ENCODE data around the gene RLN2.
"Not testable (repeated sequence)": the region's sequence is repeated elsewhere in the genome, so short reads cannot be mapped to it uniquely, and the experiment has no call there.

RLN2 gene

DNA sequence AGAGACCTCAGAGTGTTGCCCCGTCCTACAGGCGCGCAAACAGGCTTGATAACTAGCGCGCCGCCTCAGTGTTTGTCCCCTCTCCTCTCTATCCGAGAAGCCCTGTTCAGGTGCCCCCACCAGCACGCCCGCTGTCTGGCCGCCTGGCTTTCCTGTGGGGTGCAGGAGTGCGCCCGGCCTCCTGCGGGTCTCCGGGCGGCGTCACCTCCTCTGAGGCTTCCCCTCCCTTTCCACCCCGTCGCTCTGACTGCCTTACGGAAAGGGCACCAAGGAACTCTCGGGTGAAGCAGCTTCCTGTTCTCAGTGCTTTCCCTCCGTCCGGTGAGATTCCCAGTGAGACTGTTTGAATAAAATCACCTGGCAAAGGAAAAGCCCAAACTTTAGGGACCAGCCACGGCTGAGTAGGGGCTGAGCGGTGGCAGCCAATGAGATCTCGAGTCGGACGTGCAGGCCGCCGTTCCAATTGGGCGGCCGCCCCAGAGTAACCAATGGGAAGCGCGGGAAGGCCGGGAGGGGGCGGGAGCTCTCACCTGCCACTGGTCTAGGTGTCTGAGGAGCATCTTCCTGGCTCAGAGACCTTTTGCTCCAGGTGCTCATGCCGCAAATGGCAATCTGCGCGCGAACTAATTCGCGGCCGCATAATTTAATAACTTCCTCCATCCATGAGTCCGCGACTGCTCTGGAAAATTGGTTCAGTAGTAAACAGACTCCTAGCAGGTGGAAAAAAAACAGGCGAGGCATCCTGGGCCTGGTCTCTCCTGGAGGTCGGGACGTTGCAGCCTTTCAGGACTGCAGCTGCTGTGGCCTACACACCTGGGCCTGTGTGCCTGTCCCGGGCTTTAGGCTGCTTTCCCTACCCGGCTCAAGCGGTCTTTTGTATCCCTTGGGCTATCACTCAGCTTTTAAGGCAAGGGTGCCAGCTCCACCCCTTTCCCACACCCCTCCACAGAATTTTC is at the start of gene RLN2:
TSS of gene RLN2 (minus strand) at position 877 of the 956 bp plus-strand sequence. CDS start at position 741, 136 bp downstream.
- peak; percentile 14 for DNase-seq

DNA sequence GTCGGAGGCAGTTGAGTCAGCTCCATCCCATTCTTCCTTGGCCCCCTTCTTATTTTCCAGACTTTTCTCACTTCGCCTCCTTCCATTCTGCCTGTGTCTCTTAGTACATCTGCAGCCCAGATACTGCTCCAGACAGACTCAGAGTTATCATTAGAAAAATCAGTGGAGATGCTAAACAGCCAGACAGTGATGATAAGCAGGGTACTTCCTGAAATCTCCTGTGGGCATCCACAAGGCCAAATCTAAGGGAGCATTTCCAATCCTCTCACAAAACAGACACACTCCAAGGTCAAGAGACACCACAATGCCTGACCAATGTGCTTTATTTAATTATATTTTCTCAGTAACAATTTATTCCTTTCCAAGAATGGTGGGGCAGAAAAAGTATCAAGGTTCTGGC is 49.7 kb upstream of the RLN2 start:
- no peak for DNase-seq

GRCh38 chr9:5352637-5353248 is 48.2 kb upstream of the RLN2 start:
- no peak for DNase-seq

DNA sequence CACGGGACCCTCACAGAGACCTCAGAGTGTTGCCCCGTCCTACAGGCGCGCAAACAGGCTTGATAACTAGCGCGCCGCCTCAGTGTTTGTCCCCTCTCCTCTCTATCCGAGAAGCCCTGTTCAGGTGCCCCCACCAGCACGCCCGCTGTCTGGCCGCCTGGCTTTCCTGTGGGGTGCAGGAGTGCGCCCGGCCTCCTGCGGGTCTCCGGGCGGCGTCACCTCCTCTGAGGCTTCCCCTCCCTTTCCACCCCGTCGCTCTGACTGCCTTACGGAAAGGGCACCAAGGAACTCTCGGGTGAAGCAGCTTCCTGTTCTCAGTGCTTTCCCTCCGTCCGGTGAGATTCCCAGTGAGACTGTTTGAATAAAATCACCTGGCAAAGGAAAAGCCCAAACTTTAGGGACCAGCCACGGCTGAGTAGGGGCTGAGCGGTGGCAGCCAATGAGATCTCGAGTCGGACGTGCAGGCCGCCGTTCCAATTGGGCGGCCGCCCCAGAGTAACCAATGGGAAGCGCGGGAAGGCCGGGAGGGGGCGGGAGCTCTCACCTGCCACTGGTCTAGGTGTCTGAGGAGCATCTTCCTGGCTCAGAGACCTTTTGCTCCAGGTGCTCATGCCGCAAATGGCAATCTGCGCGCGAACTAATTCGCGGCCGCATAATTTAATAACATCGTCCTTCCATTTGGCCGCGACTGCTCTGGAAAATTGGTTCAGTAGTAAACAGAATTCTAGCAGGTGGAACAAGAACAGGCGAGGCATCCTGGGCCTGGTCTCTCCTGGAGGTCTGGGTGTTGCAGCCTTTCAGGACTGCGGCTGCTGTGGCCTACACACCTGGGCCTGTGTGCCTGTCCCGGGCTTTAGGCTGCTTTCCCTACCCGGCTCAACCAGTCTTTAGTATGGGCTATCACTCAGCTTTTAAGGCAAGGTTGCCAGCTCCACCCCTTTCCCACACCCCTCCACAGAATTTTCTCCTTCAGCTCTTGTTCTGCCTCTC is 34.8 kb upstream of the RLN2 start, which contains the start of gene RLN1:
TSS of gene RLN1 (minus strand) at position 885 of the 990 bp plus-strand sequence. CDS start at position 755, 130 bp downstream.
- DNase-seq, result peak; percentile 16

DNA sequence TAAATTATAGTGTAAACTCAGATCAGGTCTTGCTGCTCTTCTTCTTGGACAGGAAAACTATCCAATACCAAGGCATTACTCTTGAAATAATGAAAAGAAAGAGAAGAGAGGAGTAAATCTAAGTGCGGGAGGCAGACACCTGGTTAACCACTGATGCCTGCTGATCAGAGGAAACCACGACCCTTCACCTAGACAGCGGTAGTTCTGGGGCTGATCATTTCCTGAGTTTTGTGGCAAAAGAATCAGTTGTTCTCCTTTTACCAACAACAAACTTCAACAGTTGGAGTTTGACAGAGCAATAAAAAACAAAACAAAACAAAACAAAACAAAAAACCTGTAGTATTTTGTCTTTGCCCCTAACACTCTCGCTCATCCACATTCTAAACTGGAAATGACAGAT is 32.2 kb upstream of the RLN2 start:
- DNase-seq, result peak; percentile 5

DNA sequence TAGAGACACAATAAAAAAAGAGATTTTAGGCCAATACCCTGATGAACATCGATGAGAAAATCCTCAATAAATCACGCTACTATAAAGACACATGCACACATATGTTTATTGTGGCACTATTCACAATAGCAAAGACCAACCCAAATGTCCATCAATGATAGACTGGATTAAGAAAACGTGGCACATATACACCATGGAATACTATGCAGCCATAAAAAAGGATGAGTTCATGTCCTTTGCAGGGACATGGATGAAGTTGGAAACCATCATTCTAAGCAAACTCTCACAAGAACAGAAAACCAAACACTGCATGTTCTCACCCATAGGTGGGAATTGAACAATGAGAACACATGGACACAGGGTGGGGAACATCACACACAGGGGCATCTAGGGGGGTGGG is 26.8 kb upstream of the RLN2 start:
- not testable (repeated sequence) for DNase-seq

DNA sequence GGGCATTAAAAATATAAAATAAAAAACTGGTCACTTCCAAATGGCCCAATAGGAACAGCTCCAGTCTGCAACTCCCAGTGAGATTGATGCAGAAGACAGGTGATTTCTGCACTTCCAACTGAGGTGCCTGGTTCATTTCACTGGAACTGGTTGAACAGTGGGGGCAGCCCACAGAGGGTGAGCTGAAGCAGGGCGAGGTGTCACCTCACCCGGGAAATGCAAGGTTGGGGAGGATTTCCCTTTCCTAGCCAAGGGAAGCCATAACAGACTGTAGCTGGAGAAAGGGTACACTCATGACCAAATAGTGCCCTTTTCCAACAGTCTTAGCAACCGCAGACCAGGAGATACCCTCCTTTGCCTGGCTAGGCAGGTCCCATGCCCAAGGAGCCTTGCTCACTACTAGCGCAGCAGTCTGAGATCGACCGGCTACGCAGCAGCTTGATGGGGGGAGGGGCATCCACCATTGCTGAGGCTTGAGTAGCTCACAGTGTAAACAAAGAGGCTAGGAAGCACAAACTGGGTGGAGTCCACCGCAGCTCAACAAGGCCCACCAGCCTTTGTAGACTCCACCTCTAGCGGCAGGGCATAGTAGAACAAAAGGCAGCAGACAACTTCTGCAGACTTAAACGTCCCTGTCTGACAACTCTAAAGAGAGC is 22.5 kb upstream of the RLN2 start:
- DNase-seq, result peak; percentile 8

GRCh38 chr9:5326187-5326586 is 21.7 kb upstream of the RLN2 start:
- no peak for DNase-seq

- DNase-seq, result not testable (repeated sequence)
Observed at GRCh38 chr9:5321601-5322000, 17.1 kb upstream of the RLN2 start.

DNA sequence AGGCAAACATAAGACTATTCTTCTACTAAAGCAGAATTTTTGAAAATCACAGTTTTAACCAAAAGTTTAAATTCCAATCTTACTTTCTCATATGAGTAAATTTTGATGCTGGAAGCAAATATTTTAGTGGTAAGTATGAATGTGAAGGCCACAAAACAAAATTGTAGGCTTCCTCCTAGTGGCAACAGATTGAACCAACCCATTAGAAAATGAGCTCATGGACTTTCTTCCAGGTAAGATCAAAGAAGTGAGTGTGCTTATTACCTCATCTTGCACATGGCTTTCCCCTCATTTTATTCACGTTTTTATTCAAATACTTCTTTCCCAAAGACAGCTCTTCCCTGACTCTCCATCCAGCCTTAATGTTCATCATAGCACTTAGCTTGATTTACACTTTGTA is 16.5 kb upstream of the RLN2 start:
- no peak for DNase-seq

DNA sequence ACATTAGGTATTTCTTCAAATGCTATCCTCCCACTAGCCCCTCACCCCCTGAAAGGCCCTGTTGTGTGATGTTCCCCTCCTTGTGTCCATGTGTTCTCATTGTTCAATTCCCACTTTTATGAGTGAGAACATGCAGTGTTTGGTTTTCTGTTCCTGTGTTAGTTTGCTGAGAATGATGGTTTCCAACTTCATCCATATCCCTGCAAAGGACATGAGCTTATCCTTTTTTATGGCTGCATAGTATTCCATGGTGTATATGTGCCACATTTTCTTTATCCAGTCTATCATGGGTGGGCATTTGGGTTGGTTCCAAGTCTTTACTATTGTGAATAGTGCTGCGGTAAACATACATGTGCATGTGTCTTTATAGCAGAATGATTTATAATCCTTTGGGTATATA is 11.9 kb upstream of the RLN2 start:
- not testable (repeated sequence) for DNase-seq

- no peak for DNase-seq
Observed at GRCh38 chr9:5315187-5315923, 10.8 kb upstream of the RLN2 start.

GRCh38 chr9:5310851-5311250 is 6.3 kb upstream of the RLN2 start:
- no peak for DNase-seq

DNA sequence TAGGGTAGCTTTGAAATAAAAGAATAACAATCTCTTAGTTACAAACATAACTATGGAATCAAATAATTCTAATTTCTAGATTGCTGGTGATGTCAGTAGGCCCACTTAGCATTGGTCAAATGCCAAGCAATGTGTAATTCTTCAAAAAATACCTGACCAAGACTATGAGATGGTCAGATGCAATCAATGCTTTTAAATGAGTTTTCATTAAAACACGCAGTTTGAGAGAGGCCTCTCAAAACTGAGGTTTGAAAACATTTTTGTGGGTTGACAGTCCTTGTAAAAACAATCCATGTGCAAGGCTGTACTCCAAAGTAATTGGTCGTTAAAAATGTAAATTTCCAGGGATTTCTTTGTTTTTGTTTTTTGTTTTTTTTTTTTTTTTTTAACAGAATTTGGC is 1.2 kb upstream of the RLN2 start:
- DNase-seq, result no peak

DNA sequence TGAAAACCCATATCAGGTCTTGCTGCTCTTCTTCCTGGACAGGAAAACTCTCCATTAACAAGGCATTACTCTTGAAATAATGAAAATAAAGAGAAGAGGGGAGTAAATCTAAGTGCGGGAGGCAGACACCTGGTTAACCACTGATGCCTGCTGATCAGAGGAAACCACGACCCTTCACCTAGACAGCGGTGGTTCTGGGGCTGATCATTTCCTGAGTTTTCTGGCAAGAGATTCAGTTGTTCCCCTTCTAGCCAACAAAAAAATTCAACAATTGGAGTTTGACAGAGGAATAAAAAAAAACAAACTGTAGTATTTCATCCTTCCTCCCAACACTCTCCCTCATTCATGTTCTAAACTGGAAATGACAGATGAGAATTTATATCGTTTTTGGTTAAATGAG is 3.0 kb downstream of the RLN2 start:
- no peak for DNase-seq

GRCh38 chr9:5292141-5292540 is 12.4 kb downstream of the RLN2 start:
- DNase-seq, result no peak

- no peak for DNase-seq
Observed at GRCh38 chr9:5288591-5288990, 15.9 kb downstream of the RLN2 start.

DNA sequence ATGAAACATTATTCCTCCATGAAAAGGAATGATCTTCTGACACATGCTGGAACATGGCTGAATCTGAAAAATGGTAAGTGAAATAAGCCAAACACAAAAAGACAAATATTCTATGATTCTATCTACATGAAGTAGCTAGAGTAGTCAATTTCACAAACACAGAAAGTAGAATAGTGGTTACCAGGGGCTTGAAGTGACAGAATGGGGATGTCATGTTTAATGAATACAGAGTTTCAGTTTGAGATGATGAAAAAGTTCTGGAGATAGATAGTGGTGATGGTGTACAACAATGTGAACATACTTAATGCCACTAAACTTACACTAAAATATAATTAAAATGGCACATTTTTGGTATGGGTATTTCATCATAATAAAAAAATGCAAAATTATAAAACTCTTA is 18.3 kb downstream of the RLN2 start:
- no peak for DNase-seq

GRCh38 chr9:5278486-5278885 is 26.0 kb downstream of the RLN2 start:
- DNase-seq, result no peak

DNA sequence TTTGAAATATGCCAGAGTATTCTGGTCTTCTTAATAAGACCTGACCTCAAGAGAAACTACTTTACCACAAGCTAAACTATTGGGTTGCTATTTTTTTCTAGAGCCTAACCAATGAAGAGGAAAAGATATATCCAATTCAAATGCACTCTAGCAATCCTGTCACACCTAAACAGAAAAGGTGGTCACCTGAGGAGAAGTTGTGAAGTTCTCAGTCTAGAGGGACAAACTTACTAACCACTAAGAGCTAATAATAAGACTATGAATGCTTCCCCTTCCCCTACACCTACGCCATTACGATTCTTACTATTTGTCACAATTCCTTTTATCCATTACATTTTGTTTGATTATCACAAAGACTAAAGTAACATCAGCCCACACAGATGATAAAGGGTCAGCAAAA is 29.7 kb downstream of the RLN2 start:
- DNase-seq, result no peak

- no peak for DNase-seq
Observed at GRCh38 chr9:5269249-5269715, 35.2 kb downstream of the RLN2 start.

All from stimulated activated CD4-positive, alpha-beta T cell treated with anti-CD3 and anti-CD28 coated beads, Interleukin-15, amount 100 ng/mL, for 24 hours (primary cell).